GM19324 (cell line): ENCODE results near the gene ARSH.
"Not testable (repeated sequence)": the region's sequence is repeated elsewhere in the genome, so short reads cannot be mapped to it uniquely, and the experiment has no call there.

Experiments
- ATAC-seq: cut with Tn5 transposase; IDR thresholded peaks from one replicate; pipeline ENCODE4 v1.9.1; 2021; ENCODE audit warnings: mild to moderate bottlenecking, moderate library complexity; ENCODE audit not compliant: unreplicated experiment, low FRiP score

Gene ARSH

GRCh38 chrX:3006495-3006894, at the start of gene ARSH:
TSS of gene ARSH (plus strand) at chrX:3006546. CDS start at chrX:3006613, 67 bp downstream.
- no peak for ATAC-seq

- ATAC-seq, result no peak
Observed at GRCh38 chrX:2958199-2958598, 48.1 kb upstream of the ARSH start.

GRCh38 chrX:2960861-2961515, 45.4 kb upstream of the ARSH start:
- ATAC-seq, result no peak

- no peak for ATAC-seq
Observed at GRCh38 chrX:2962381-2962780, 44.0 kb upstream of the ARSH start.

- not testable (repeated sequence) for ATAC-seq
Observed at GRCh38 chrX:2963449-2963848, 42.9 kb upstream of the ARSH start.

- not testable (repeated sequence) for ATAC-seq
Observed at GRCh38 chrX:2963992-2964794, 42.2 kb upstream of the ARSH start.

GRCh38 chrX:2965965-2966364, 40.4 kb upstream of the ARSH start:
- ATAC-seq, result no peak

GRCh38 chrX:2967012-2967411, 39.3 kb upstream of the ARSH start:
- ATAC-seq, result no peak

GRCh38 chrX:2967584-2967983, 38.8 kb upstream of the ARSH start:
- no peak for ATAC-seq

- ATAC-seq, result no peak
Observed at GRCh38 chrX:2967998-2968909, 38.1 kb upstream of the ARSH start.

- ATAC-seq, result no peak
Observed at GRCh38 chrX:2969021-2969420, 37.3 kb upstream of the ARSH start.

GRCh38 chrX:2972391-2972790, 34.0 kb upstream of the ARSH start:
- no peak for ATAC-seq

- ATAC-seq, result no peak
Observed at GRCh38 chrX:2974961-2975360, 31.4 kb upstream of the ARSH start.

- ATAC-seq, result not testable (repeated sequence)
Observed at GRCh38 chrX:2978639-2979038, 27.7 kb upstream of the ARSH start.

GRCh38 chrX:2984342-2984741, 22.0 kb upstream of the ARSH start:
- ATAC-seq, result no peak

GRCh38 chrX:2989565-2989964, 16.8 kb upstream of the ARSH start:
- no peak for ATAC-seq

GRCh38 chrX:3010532-3010931, 4.2 kb downstream of the ARSH start:
- no peak for ATAC-seq

- no peak for ATAC-seq
Observed at GRCh38 chrX:3017492-3017891, 11.1 kb downstream of the ARSH start.

- ATAC-seq, result no peak
Observed at GRCh38 chrX:3024176-3024575, 17.8 kb downstream of the ARSH start.

GRCh38 chrX:3026074-3026815, 19.9 kb downstream of the ARSH start:
- no peak for ATAC-seq
